ENCODE results near the gene MUC2. TPM values are rescaled to one million over a fixed set of nuclear protein-coding genes. Genes with fewer than 3 reads are reported as not detected.
A peak's percentile ranks its signal among the peaks of the same experiment; 100 is the strongest.

The MUC2 gene
- total and polyA plus RNA-seq, 7 donors, result 2.5 to 248 (median 15.4) TPM; not detected in 1

DNA sequence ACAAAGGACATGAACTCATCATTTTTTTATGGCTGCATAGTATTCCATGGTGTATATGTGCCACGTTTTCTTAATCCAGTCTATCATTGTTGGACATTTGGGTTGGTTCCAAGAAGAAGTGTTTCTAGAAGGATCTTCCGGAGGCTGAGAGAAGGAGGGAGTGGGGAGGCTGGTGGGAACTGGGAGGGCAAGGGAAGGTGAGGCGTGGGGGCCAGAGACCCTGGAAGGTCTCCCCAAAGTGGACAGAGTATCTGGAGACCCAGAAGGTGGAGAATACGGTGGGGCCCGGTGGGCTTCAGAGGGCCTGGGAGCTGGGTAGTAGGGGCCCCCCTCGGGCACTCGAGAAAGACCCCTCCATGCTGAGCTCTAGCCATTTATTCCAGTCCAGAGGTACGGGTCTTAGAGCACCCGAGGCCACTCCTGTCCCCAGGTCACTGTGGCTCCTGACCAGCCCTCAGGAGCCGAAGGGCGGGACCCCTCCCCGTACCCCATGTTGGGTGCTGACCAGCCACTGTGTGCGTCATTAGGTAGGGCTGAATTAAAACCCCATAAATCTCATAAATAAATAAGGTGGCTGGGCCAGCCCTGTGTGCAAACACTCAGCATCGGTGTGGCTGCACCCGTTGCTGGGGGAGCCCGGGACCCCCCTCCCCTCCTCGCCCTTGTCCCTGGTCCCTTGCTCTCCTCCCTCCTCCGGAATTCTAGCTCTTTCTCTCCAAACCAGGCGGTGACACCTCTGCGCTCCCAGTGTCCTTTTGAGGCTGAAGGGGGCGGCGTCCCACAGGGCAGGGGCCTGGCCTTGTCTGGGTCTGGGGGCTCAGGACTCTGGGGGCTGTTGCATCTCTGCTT, 44.3 kb downstream of the MUC2 start:
- no peak for TF ChIP-seq POLR2A (IDR thresholded peaks at IDR 0.05)
- no peak for TF ChIP-seq EP300 (IDR thresholded peaks at IDR 0.05)
- no peak for TF ChIP-seq CTCF (IDR thresholded peaks at IDR 0.05)
- TF ChIP-seq POLR2AphosphoS5 (IDR thresholded peaks at IDR 0.05), result no peak
- intact Hi-C loops (cut with DNase I), result no loop called here
- peak; percentile 48 for DNase-seq
- Histone ChIP-seq H3K36me3 (no peaks in the 10 kb centered on the region), H3K9me3 (no peaks in the 10 kb centered on the region), H3K4me3 (no peak overlapping the region), H3K27ac (no peak overlapping the region), H3K4me1 (no peaks in the 10 kb centered on the region), H3K27me3 (peaks cover 0 to 45% (median 6%) of the 10 kb centered on the region in 3 donors)
- WGBS, 2 donors, result 52 to 79% methylated on average over 22 of the region's 22 CpGs

- Histone ChIP-seq H3K27ac (no peak overlapping the region), H3K4me1 (no peaks in the 10 kb centered on the region), H3K4me3 (no peak overlapping the region), H3K36me3 (no peaks in the 10 kb centered on the region), H3K27me3 (peaks cover 0 to 41% (median 6%) of the 10 kb centered on the region in 3 donors), H3K9me3 (no peaks in the 10 kb centered on the region)
- 81 to 85% methylated on average over 17 of the region's 17 CpGs for WGBS, 2 donors
- TF ChIP-seq EP300 (IDR thresholded peaks at IDR 0.05), result no peak
- no peak for TF ChIP-seq POLR2AphosphoS5 (IDR thresholded peaks at IDR 0.05)
- no peak for TF ChIP-seq POLR2A (IDR thresholded peaks at IDR 0.05)
- TF ChIP-seq CTCF (IDR thresholded peaks at IDR 0.05), result no peak
- intact Hi-C loops (cut with DNase I), result no loop called here
- peak; percentile 54 for DNase-seq
Observed at GRCh38 chr11:1119604-1120146, 45.0 kb downstream of the MUC2 start.

DNA sequence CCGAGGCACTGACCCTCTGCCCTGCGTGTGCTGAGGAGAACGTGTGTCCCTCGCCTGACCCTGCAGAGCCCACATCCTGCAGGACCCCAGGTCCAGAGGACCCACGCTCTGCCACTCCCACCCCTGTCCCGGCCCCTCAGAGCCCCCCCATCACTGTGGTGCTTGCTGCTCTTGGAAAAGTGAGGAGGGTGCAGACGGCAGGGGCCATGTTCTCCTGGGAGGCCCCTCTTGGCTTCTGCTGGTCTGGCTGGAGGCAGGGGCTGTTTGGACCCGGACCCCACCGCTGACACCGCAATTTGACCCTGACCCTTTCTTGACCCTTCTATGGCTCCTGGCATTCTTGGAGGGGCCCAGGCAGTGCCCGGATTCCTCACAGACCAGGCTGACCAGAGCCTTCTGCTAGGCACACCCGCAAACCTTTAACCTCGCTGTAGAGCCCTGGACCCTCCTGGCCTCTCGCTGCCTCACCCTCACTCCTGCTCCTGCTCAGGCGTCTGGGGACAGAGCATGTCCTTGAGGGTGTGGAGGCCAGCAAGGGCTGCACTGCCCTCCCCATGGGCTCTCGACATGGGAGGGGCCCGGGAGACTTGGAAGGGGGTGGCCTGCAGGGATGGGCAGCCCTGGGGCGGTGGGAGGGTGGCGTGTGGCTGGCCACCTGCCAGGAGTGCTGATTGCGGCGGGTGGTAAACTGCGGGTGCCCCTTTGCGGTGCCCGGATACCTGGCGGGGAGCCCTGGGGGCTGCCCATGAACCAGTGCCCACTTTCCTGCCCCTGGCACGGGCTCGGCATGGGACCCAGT, 46.1 kb downstream of the MUC2 start:
- H3K4me1 ChIP-seq, result no peaks in the 10 kb centered on the region
- H3K4me3 ChIP-seq, result no peak overlapping the region
- H3K27me3 ChIP-seq, result peaks cover 0 to 41% (median 6%) of the 10 kb centered on the region in 3 donors
- DNase-seq, result peak; percentile 47
- 54 to 78% methylated on average over 27 of the region's 27 CpGs for WGBS, 2 donors
- no peak for TF ChIP-seq EP300 (IDR thresholded peaks at IDR 0.05)
- TF ChIP-seq CTCF (IDR thresholded peaks at IDR 0.05), result no peak
- no peak for TF ChIP-seq POLR2AphosphoS5 (IDR thresholded peaks at IDR 0.05)
- no peak for TF ChIP-seq POLR2A (IDR thresholded peaks at IDR 0.05)
- no peaks in the 10 kb centered on the region for H3K9me3 ChIP-seq
- H3K27ac ChIP-seq, result no peak overlapping the region
- intact Hi-C loops (cut with DNase I), result no loop called here
- no peaks in the 10 kb centered on the region for H3K36me3 ChIP-seq

- Histone ChIP-seq H3K9me3 (no peaks in the 10 kb centered on the region), H3K4me1 (no peaks in the 10 kb centered on the region), H3K4me3 (no peak overlapping the region), H3K27ac (no peak overlapping the region), H3K36me3 (no peaks in the 10 kb centered on the region), H3K27me3 (peaks cover 0 to 41% (median 6%) of the 10 kb centered on the region in 3 donors)
- TF ChIP-seq EP300 (IDR thresholded peaks at IDR 0.05) (no peak), CTCF (IDR thresholded peaks at IDR 0.05) (no peak), POLR2A (IDR thresholded peaks at IDR 0.05) (no peak), POLR2AphosphoS5 (IDR thresholded peaks at IDR 0.05) (no peak)
- intact Hi-C loops (cut with DNase I), result no loop called here
- peak; percentile 56 for DNase-seq
- 76 to 90% methylated on average over 19 of the region's 19 CpGs for WGBS, 2 donors
Observed at GRCh38 chr11:1121331-1121812, 46.7 kb downstream of the MUC2 start.

Measured in sigmoid colon (tissue), 7 donors.